ENCODE results near the gene ZNF81.
A peak's percentile ranks its signal among the peaks of the same experiment; 100 is the strongest.
"Not testable (repeated sequence)": the region's sequence is repeated elsewhere in the genome, so short reads cannot be mapped to it uniquely, and the experiment has no call there.

ZNF81 gene

DNA sequence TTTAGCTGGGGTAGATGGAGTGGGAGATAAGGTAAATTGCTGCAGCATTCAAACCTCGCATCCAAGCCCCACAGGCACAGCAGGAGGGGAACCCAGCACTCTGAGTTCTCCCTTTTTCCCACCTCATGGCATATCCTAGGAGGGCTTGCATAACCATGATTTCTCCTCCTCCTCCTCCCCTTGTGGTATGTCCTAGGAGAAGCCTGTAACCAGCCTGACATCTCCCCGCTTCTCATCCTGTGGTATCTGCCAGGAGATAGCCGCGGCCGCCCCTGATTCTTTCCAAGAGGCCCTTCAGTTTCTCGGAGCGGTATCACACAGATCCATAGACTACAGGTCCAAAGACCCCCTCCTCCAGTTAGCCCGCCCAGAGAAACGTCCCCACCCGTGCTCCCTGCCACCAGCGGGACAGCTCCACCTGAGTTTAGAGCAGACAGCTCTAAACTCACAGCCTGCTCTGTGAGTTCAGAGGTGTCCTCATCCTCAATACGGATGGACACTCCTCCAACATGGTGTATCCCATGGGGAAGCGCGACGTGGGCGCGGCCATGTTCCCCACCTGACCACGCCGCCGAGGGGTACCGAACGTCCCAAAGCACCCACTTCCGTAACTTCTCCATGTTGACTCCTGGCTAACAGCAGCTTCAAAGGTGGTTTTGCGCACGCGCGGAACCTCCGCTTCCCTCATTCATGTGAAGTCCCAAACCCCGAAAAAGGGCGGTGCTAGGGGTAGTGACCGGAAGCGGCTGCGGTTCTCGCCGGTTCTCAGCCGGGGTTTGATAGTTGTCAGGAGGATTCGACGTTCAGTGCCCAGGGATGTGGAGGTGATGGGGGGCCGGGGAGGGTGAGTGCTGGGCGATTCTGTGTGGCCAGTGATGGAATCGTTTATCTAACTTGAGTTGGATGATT, at the start of gene ZNF81:
Gene ZNF81, plus strand, starts transcription at position 739 of the 909 bp plus-strand sequence. CDS start 9,366 bp downstream, outside the sequence.
- peak; percentile 95 for DNase-seq (ENCODE audit: low read depth)

DNA sequence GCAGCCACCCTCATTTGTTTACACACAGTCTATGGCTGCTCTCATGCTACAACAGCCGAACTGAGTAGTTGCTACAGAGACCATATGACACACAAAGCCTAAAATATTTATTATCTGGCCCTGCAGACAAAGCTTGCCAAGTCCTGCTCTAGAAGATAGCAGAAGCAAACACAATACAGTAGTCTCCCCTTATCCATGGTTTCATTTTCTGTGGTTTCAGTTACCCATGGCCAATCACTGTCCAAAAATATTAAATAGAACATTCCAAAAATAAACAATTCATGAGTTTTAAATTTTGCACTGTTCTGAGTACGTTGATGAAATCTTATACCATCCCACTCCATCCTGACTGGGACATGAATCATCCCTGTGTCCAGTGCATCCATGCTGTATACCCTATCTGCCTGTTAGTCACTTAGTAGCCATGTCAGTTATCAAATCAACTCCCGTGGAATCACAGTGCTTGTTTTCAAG, 40.2 kb upstream of the ZNF81 start:
- DNase-seq (ENCODE audit: low read depth) = peak; percentile 31

DNA sequence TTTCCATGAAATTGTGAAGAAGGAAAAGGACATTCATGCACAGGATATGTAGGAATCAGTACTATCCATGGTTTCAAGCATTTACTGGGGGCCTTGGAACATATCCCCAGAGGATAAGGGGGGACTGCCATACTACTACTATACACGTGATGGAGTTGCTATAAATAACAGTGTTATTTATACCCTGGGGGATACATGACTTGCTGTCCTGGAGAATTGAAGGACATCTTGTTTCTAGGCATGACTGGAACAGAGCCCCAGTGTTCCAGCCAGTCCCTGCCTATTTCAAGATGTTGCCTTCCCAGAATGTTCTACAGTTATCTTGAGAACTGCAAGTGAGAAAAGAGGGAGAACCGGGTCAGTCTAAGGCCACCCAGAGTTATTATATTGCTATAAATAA, 39.6 kb upstream of the ZNF81 start:
- DNase-seq (ENCODE audit: low read depth) = no peak

DNA sequence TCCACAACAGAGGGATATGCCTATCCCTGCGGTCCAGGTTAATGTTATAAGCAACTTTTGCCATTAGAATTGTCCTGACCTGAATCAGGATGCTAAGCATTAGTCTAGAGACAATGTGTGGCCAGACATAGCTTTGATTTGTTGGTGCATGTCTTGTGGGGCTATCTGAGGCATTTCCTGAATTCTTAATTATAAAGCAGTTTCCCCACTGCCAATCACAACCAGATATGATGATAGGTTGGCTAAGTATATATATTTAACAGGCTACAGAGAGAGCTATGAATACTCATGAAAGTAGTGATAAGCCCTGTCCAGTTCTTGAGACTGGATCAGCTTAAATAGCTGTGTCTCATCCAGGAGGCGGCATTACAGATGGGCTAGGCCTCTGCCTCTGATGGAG, 37.8 kb upstream of the ZNF81 start:
- no peak for DNase-seq (ENCODE audit: low read depth)

DNA sequence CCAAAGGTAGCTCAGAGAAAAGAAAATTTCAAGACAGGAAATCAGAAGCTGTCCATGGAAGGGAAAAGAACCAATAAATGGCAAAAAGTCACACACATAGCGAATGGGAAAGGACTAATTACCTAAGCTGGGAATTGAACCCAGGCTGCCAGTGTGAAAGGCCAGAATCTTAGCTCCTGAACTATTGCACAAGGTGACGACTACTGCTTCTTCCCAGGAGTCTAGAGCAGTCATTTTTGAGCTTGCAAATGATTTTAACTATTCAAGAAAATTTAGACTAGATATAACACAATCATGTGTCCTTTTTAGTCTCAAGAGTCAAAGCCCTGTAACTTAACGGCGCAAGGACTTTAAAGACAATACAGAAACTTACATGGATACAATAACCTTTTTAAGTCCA, 34.1 kb upstream of the ZNF81 start:
- no peak for DNase-seq (ENCODE audit: low read depth)

DNA sequence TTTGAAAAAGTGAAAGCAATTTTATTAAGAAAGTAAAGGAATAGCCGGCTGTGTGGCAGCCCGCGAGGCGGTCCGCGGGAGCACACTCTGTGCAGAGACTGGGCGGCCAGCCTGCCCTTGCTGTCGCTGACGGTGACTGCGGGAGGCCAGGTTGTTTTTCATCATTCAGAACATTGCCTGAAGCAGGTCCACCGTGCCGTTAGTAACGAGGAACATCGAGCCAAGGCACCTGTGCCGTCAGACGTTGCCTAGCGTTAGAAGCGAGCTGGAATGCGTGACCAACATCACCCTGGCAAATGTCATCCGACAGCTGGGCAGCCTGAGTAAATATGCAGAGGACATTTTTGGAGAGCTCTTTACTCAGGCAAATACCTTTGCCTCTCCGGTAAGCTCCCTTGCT, 33.6 kb upstream of the ZNF81 start:
- not testable (repeated sequence) for DNase-seq (ENCODE audit: low read depth)

DNA sequence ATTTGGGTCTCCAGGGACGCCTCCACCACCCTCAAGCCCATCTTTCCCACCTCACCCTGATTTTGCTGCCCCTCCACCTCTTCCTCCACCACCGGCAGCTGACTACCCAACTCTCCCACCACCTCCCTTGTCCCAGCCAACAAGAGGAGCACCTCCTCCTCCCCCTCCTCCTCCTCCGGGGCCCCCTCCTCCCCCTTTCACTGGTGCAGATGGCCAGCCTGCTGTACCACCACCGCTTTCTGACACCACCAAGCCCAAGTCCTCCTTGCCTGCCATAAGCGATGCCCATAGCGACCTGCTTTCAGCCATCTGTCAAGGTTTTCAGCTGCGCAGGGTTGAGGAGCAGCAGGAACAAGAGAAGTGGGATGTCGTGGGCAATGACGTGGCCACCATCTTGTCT, 32.4 kb upstream of the ZNF81 start:
- DNase-seq (ENCODE audit: low read depth) = no peak

DNA sequence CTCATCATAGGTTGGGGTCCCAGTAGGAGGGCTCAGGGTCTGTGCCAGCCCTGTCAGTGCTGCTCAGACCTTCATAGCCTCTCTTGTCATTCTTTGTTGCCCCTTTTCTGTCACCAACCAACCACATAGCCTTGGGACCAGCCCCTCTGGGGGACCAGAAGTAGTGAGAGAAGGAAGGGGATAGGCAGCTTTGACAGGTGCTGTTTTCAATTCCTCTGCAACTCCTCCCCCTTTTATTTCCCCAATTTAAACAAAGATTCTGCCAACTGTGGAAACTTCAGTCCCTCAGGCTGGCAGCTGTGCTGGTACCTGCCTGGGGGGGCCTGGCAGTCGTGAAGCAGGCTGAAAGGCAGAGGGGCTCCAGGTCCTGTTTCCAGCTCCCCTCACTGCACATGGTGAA, 30.9 kb upstream of the ZNF81 start:
- DNase-seq (ENCODE audit: low read depth) = not testable (repeated sequence)

DNA sequence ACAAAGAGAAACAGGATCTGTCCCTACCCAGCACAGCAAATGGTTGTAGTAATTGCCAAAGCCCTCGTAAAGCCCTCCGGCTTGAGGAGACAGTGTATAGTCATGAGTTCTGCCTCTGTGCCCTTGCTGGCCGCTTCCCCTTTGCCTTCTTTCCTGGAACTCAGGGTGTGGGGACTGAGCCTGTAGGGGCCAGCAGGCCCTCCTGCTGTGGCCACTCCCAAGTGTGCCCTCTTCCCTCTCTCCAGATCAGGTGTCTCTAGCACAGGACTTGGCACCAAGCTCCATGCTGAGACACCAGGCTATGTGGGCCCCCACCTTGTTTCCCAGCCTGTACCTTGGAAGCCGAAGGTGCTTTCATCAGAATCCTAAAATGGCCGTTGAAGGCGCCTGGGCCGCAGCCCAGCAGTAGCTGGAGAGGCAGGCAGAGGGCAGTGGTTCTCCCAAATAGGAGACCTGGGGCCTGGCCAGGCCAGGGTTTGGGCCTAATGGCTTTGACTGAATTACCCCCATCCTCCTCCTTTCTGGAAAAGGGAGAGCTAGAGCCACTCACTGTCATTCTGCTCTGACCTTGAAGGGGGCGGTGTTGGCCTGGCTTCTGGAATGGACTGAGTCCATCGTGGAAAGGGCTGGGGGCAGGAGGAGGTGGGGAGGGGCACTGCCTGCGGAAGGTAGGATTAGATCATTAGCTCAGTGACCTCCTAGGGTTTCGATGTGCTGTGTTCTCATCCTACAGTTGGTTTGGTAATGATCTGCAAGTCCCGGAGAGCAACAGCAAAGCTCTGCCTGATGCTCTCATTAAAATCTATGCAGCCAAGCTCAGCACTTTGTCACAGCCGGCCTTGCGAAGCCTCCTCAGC, 30.1 kb upstream of the ZNF81 start:
- not testable (repeated sequence) for DNase-seq (ENCODE audit: low read depth)

DNA sequence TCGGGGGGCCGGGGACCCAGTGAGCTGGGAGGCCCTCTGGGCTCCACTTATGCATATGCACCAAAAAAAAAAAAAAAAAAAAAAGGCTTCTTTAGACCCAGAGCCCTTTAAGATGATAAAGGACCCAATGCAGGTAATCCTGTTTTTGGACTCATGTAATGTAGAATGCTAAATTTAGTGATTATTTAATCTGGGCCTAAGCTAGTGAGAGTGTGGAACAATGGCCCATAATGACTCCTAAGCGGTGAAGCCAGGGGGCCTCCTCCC, 29.5 kb upstream of the ZNF81 start:
- DNase-seq (ENCODE audit: low read depth) = not testable (repeated sequence)

DNA sequence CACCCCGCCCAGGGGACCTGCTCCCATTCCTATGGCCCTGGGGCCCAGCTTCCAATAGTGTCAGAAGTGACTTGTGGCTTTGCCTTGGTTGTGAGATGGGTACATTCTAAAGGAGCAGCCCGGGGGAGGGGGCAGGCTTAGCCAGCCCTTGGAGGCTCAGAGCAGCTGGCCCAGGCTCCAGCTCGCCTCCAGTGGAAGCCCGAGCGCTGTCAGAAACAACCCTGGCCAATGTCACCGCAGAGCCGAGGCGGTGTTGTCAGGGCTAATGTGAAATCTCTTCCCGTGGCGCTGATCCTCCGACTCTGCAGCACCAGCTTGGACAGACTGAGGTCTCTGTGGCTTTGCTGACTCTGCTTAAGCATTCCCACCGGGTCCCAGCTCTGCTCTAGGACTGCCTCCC, 29.2 kb upstream of the ZNF81 start:
- DNase-seq (ENCODE audit: low read depth) = no peak

DNA sequence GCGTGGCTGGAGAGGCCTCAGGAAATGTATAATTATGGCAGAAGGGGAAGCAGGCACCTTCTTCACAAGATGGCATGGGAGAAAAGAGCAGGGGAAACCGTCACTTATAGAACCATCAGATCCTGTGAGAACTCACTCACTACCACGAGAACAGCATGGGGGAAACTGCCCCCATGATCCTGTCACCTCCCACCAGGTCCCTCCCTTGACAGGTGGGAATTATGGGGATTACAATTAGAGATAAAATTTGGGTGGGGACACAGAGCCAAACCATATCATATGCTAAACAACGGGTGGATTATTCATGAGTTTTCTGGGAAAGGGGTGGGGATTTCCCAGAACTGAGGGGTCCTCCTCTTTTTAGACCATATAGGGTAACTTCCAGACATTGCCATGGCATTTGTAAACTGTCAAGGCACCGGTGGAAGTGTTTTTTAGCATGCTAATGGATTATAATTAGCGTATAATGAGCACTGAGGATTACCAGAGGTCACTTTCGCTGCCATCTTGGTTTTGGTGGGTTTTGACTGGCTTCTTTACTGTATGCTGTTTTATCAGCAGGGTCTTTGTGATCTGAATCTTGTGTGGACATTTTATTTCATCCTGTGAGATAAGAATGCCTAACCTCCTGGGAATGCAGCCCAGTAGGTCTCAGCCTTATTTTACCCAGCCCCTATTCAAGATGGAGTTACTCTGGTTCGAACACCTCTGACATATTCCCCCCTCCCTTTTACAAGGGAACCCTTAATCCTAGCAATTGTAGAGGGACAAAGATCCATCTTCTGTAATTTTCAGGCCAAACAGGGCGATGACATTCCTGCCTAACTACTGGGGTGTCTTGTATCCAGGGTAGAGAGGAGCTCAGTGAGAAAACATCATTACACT, 27.6 kb upstream of the ZNF81 start:
- DNase-seq (ENCODE audit: low read depth) = no peak

DNA sequence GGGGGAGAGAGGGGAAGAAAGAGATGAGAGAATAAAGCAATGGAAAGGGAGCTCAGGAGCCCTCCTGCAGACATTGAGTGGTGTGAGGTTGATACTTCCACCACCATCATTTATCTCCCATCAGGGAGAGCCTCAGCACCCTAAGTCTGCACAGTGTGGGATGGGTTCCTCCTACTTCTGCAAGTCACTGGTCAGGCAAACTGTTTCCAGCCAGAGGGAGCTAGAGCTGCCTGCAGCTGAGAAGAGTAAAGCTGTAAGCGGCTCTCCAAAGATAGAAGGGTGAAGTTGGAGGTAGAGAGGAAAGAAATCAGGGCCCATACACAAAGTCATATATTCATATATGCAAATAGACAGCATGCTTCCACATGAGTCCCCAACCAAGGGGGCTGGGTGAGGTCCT, 21.9 kb upstream of the ZNF81 start:
- no peak for DNase-seq (ENCODE audit: low read depth)

DNA sequence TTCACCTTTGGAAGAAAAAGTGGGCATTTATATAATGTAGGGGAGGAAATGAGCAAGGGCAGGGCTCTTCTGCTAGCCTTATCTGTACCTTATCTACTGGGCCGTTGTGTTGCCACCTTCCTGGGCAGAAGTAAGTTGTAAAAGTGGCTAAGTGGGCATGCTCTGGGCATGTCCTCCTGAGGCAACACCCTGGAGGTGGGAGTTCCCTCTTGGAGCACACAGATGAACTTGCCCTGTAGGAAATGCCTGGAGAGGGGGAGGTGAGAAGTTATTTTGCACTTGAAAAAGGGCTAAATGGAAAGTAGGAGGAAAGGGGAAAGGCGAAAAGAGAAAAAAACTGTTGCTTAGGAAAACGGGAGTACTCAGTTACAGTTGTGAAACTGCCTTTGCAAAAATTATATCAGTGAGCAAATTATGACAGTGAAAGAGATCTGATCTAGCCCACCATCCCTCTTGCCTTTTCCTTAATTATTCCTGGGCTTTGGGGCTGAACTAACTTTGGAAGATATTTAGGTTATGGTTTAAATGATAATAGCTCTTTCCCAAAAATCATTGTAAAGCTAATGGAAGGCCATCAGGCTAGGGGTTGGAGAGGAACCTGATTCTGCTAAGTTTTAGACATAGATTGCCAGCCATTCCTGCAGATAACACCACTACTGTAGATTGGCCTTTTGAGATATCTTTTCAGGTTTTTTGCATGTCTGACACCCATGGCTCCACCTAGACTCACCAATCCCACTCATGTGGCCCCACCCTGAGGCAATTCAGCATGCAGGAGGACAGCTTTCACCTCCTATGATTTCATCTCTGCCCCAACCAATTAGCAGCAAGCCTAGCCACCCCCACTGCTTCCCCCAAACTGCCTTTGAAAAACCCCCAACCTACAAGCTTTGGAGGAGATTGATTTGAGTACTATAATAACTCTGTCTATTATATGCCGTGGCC, 20.5 kb upstream of the ZNF81 start:
- DNase-seq (ENCODE audit: low read depth) = no peak

DNA sequence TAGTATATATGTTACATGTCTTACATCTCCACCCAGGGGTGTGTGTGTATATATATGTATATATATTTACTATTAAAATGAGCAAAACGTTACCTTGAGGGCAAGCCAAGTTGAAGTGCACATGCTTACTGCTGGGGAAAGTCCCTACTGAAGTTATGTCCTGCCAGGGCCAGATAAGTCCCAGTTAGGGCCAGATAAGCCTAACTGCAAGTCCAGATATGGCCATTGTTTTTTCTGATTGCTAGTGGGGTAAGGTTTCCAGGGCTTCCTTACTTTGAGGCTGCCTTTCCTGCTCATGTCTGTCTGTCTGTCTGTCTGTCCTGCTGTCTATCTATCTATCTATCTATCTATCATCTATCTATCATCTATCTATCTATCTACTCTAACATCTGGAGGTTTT, 19.3 kb upstream of the ZNF81 start:
- DNase-seq (ENCODE audit: low read depth) = no peak

DNA sequence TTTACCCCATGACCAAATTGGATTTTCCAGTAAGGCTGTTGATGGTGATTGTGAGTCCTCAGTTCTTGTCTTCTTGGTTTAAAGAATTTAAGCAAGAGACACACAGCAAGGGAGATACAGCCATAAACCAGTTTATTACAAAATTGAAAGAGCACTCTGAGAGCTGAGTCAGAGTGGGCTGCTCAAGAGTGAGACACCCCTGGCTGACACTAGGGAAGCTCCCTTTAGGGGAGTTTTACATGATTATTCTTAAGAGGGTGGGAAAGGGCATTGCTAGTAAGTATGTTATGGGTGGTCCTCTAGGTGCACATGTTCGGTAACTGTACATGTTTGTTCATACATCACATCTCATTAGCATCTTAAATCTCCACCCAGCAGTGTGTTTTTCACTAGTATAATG, 18.8 kb upstream of the ZNF81 start:
- DNase-seq (ENCODE audit: low read depth) = no peak

DNA sequence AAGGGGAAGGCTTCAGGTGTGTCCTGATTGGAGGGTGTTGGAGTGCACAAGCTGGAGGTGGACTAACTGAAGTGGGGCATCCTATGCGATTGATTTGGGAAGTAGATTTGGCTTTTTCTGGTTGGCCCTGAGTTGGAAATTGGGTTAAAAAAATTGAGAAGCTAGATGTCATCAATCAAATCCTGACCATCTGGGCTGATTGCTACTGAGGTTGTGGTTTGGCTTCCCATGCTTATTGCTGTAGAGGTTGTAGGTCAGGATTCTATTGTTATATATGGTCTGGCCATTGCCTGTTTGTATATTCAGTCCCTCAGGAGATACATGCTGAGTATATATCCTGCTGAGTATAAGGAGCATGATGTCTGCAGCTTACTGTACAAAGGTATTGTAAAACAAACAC, 7.7 kb upstream of the ZNF81 start:
- no peak for DNase-seq (ENCODE audit: low read depth)

DNA sequence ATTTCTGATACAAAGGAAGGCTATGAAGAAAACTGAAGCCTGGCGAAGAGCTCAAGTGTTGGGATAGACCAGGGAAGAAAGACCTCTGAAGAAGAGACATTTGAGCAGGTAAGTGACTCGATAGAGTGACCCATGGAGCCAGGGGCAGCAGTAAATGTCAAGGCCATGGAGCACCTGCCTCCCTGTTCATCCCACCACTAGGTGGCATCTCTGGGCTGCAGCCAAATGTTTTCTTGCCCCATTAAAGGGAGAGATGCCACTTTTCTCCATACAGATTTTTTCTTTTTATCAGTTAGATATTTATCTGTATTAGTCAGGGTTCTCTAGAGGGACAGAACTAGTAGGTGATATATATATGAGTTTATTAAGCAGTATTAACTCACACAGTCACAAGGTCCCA, 4.9 kb upstream of the ZNF81 start:
- no peak for DNase-seq (ENCODE audit: low read depth)

DNA sequence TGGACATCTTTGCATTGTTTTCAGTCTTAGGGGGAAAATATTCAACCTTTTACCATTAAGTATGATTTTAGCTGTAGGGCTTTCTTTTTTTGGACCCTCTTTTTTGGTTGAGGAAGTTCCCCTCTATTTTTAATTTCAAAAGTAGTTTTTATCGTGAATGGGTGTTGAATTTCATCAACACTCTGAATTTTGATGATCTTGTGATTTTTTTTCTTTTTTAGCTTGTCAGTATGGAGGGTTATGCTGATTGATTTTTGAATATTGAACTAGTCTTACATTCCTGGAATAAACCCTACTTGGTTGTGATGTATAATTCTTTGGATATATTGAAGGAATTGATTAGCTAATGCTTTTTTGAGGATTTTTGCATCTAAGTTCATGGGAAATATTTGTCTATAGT, 1.7 kb downstream of the ZNF81 start:
- DNase-seq (ENCODE audit: low read depth) = no peak

DNA sequence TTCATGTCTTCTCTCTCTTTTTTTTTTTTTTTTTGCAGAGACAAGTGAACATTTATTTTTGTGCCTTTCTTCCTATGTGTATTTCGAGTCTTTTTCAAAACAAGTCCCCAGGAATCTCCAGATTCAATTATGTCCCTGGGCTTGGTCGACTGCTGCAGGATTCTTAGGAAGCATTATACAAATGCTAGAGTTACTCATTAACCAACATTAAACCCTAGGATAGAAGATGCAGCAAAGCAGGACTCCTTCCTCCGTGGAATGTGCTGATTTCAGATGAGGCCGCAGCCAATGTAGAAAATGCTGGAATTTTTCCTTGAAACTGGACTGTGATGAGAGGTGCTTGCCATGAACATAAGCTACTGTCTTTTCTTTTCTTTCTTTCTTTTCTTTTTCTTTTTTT, 3.4 kb downstream of the ZNF81 start:
- DNase-seq (ENCODE audit: low read depth) = no peak

DNA sequence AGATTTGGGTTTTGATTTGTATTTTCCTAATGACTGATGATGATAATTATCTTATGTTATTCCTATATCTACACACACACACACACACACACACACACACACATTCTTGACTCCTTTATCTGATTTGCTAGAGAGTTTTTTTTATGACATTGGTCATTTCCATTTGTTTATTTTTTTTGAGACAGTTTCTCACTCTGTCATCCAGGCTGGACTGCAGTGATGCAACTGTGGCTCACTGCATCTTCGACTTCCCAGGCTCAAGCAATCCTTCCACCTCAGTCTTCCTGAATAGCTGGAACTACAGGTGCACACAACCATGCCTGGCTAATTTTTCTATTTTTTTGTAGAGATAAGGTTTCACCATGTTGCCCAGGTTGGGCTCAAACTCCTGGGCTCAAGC, 6.7 kb downstream of the ZNF81 start:
- DNase-seq (ENCODE audit: low read depth) = no peak

All from fibroblast of the conjunctiva (primary cell).